Measurements from ENCODE around the gene ZDHHC23. TPM values are rescaled to one million over a fixed set of nuclear protein-coding genes. Genes with fewer than 3 reads are reported as not detected.

ZDHHC23 gene
- total RNA-seq, 2 donors from 2014 or later = 31.3 to 33.2 TPM

DNA sequence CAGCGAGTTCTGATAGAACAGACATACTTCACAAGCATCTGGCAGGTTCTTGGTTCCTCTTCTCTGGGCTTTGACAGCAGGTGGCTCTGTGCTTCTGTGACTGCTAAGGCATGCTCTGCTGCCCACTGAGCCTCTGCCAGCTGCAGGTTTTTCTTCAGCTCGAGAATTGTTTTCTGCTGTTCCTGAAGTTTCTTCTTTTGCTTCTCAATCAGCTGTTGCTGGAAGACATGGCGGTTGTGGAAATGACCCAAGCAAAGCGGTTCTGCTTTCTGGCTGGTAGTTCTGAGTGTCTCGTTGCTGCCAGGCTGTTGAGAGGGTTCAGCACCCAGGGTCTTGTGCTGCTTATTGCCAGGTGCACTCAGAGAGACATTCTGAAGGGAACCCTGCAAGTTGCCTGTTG, 57.7 kb downstream of the ZDHHC23 start:
- intact Hi-C loops (cut with DNase I) = no loop called here
- H3K9me3 ChIP-seq = no peaks in the 10 kb centered on the region
- H3K4me1 ChIP-seq = no peaks in the 10 kb centered on the region
- H3K9ac ChIP-seq (ENCODE audit: low read depth in 2 of 2, low read length in 2 of 2) = no peak overlapping the region
- TF ChIP-seq, protein P1, sequence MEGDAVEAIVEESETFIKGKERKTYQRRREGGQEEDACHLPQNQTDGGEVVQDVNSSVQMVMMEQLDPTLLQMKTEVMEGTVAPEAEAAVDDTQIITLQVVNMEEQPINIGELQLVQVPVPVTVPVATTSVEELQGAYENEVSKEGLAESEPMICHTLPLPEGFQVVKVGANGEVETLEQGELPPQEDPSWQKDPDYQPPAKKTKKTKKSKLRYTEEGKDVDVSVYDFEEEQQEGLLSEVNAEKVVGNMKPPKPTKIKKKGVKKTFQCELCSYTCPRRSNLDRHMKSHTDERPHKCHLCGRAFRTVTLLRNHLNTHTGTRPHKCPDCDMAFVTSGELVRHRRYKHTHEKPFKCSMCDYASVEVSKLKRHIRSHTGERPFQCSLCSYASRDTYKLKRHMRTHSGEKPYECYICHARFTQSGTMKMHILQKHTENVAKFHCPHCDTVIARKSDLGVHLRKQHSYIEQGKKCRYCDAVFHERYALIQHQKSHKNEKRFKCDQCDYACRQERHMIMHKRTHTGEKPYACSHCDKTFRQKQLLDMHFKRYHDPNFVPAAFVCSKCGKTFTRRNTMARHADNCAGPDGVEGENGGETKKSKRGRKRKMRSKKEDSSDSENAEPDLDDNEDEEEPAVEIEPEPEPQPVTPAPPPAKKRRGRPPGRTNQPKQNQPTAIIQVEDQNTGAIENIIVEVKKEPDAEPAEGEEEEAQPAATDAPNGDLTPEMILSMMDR (IDR thresholded peaks at IDR 0.05) = no peak
- DNase-seq = no peak
- H3K36me3 ChIP-seq = no peaks in the 10 kb centered on the region
- H3K27me3 ChIP-seq = no peaks in the 10 kb centered on the region
- no peak overlapping the region for H3K4me3 ChIP-seq
- no peak overlapping the region for H3K27ac ChIP-seq

DNA sequence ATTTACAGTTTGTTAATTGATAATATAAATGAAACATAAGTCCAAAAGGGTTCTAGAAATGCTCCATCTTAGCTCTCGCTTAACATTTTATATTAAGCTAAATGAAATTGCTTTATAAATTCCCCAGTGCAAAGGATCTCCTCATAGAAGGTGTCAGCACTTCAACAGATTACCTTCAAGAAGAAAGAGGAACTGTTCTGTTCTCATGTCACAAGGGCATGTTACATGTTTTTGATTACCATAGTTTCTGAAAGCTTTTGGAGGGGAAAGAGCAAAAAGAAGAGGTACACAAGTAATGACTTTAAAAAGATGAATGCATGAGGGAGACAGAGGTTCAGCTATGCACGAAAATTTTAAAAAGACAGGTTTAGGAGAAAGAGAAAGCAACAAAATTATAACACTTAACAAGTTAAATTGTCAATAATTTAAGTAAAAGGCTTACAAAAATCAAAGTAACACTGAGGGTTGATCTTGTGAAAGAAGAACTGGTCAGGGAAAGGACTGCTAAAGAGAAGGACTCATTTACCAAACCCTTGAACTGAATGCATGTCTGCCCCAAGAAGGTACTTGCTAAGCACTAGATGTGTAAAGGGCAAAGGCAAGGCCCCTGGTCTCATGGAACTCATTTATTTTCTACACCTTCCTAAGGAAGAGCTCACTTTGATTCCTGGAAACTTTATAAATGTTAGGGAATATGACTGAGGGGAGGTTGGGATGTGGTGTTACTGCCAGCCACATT, 63.4 kb downstream of the ZDHHC23 start:
- Histone ChIP-seq H3K27ac (no peak overlapping the region), H3K4me1 (no peaks in the 10 kb centered on the region), H3K9me3 (no peaks in the 10 kb centered on the region), H3K36me3 (no peaks in the 10 kb centered on the region), H3K27me3 (no peaks in the 10 kb centered on the region), H3K9ac (ENCODE audit: low read depth in 2 of 2, low read length in 2 of 2) (no peak overlapping the region), H3K4me3 (no peak overlapping the region)
- TF ChIP-seq, protein P1 (IDR thresholded peaks at IDR 0.05) = no peak
- no peak for DNase-seq
- intact Hi-C loops (cut with DNase I) = no loop called here

Other genes with a start within 250 kb of the ZDHHC23 start
- 100 to 1,000 TPM; 107 to 124 TPM for gene NAA50, start 201.8 kb upstream of the ZDHHC23 start, total RNA-seq
- gene ATP6V1A, start 201.0 kb upstream of the ZDHHC23 start, total RNA-seq = 10 to 100 TPM; 79.1 to 93.4 TPM
- gene GRAMD1C, start 109.2 kb upstream of the ZDHHC23 start, total RNA-seq = 10 to 100 TPM in 1 of 2 donors, 1 to 10 TPM in 1; 4.1 to 10.2 TPM
- 1 to 10 TPM; 3.1 TPM for gene CCDC191, start 108.5 kb downstream of the ZDHHC23 start, total RNA-seq
- 10 to 100 TPM; 20.3 to 25.6 TPM for gene QTRT2, start 108.7 kb downstream of the ZDHHC23 start, total RNA-seq
- gene DRD3, start 231.0 kb downstream of the ZDHHC23 start, total RNA-seq = not detected

Data from colonic mucosa (tissue), 4 donors.